ENCODE measurements around the gene LINC00632.

LINC00632 gene

DNA sequence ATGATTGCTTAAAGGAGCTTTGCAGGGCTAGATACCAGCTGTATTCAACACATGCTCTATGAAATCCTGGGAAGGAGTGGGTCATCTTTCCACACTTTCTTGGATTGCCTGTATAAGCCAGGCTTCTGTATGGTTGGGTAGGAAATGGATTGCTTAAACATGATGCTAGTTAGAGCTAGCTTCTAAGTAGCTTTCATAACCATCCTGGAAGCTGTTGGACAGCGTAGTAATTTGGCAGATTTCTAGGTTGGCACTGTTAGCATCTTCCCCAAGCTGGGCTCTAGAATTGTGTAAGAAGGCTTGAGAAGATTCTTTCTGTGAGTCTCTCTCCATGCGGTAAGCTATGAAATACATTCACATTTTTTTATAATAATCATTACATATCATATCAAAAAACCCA lies 127.3 kb downstream of the LINC00632 start:
- H3K9me2 ChIP-seq (ENCODE audit: low read depth, low read length) = no peaks in the 10 kb centered on the region
- H3K36me3 ChIP-seq (ENCODE audit: insufficient read depth, low read length) = no peaks in the 10 kb centered on the region
- no peaks in the 10 kb centered on the region for H3F3A ChIP-seq (ENCODE audit: insufficient read depth, low read length)
- H2AFZ ChIP-seq (ENCODE audit: low read length) = no peak overlapping the region
- no peaks in the 10 kb centered on the region for H3K79me2 ChIP-seq (ENCODE audit: insufficient read depth, low read length)
- H3K4me1 ChIP-seq (ENCODE audit: insufficient read depth, low read length, severe bottlenecking) = no peaks in the 10 kb centered on the region
- no peak overlapping the region for H3K4me3 ChIP-seq (ENCODE audit: low read depth, low read length, poor library complexity, severe bottlenecking)
- no peaks in the 10 kb centered on the region for H4K20me1 ChIP-seq (ENCODE audit: insufficient read depth, low read length)
- no peaks in the 10 kb centered on the region for H3K27me3 ChIP-seq (ENCODE audit: insufficient read depth, low read length)
- no peak overlapping the region for H3K4me2 ChIP-seq (ENCODE audit: low read length)
- TF ChIP-seq, protein P1, sequence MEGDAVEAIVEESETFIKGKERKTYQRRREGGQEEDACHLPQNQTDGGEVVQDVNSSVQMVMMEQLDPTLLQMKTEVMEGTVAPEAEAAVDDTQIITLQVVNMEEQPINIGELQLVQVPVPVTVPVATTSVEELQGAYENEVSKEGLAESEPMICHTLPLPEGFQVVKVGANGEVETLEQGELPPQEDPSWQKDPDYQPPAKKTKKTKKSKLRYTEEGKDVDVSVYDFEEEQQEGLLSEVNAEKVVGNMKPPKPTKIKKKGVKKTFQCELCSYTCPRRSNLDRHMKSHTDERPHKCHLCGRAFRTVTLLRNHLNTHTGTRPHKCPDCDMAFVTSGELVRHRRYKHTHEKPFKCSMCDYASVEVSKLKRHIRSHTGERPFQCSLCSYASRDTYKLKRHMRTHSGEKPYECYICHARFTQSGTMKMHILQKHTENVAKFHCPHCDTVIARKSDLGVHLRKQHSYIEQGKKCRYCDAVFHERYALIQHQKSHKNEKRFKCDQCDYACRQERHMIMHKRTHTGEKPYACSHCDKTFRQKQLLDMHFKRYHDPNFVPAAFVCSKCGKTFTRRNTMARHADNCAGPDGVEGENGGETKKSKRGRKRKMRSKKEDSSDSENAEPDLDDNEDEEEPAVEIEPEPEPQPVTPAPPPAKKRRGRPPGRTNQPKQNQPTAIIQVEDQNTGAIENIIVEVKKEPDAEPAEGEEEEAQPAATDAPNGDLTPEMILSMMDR (IDR thresholded peaks at IDR 0.05; ENCODE audit: low read length) = no peak
- TF ChIP-seq EZH2 (IDR thresholded peaks at IDR 0.05; ENCODE audit: borderline replicate concordance, low read length) = no peak
- H3K9ac ChIP-seq (ENCODE audit: low read length) = no peak overlapping the region
- H3K27ac ChIP-seq (ENCODE audit: low read depth, low read length, poor library complexity, severe bottlenecking) = no peak overlapping the region
- H3K9me3 ChIP-seq (ENCODE audit: low read length) = no peaks in the 10 kb centered on the region
